NCI-H69 (cell line): ENCODE measurements around the gene CBR3.

Experiments
- DNase-seq: peaks from one replicate; lab custom pipeline; 2025; lab: John Stamatoyannopoulos, UW

The CBR3 gene

GRCh38 chr21:36156339-36156814 is 21.5 kb downstream of the CBR3 start:
- peak; percentile 99 for DNase-seq

GRCh38 chr21:36156815-36157670 is 22.2 kb downstream of the CBR3 start, which contains the start of gene DOP1B:
DOP1B (plus strand) TSS chr21:36156824; CDS start chr21:36164734, 7,910 bp downstream.
- DNase-seq: peak; percentile 82

- DNase-seq: no peak
Observed at GRCh38 chr21:36159356-36159921, 24.6 kb downstream of the CBR3 start.

- no peak for DNase-seq
Observed at GRCh38 chr21:36160850-36161178, 25.9 kb downstream of the CBR3 start.

- DNase-seq: no peak
Observed at GRCh38 chr21:36162631-36163030, 27.8 kb downstream of the CBR3 start.

GRCh38 chr21:36163750-36164741 is 29.2 kb downstream of the CBR3 start:
- DNase-seq: peak; percentile 91

GRCh38 chr21:36165356-36165755 is 30.5 kb downstream of the CBR3 start:
- no peak for DNase-seq

- peak; percentile 45 for DNase-seq
Observed at GRCh38 chr21:36166705-36167104, 31.8 kb downstream of the CBR3 start.

- no peak for DNase-seq
Observed at GRCh38 chr21:36167541-36167940, 32.7 kb downstream of the CBR3 start.

GRCh38 chr21:36169470-36170128 is 34.7 kb downstream of the CBR3 start:
- DNase-seq: no peak

GRCh38 chr21:36170823-36171222 is 35.9 kb downstream of the CBR3 start:
- no peak for DNase-seq

GRCh38 chr21:36171336-36171735 is 36.5 kb downstream of the CBR3 start:
- no peak for DNase-seq

GRCh38 chr21:36171741-36172331 is 37.0 kb downstream of the CBR3 start:
- DNase-seq: no peak

GRCh38 chr21:36174780-36175179 is 39.9 kb downstream of the CBR3 start:
- DNase-seq: no peak

GRCh38 chr21:36175771-36176565 is 41.1 kb downstream of the CBR3 start:
- DNase-seq: peak; percentile 76

GRCh38 chr21:36178349-36178748 is 43.5 kb downstream of the CBR3 start:
- no peak for DNase-seq

GRCh38 chr21:36179145-36179544 is 44.3 kb downstream of the CBR3 start:
- DNase-seq: no peak

- DNase-seq: no peak
Observed at GRCh38 chr21:36180963-36181362, 46.1 kb downstream of the CBR3 start.

GRCh38 chr21:36183144-36183795 is 48.4 kb downstream of the CBR3 start:
- DNase-seq: no peak

- no peak for DNase-seq
Observed at GRCh38 chr21:36184545-36184944, 49.7 kb downstream of the CBR3 start.
